ENCODE measurements around the gene PIM2. TPM values are rescaled to one million over a fixed set of nuclear protein-coding genes. Genes with fewer than 3 reads are reported as not detected.
A peak's percentile ranks its signal among the peaks of the same experiment; 100 is the strongest.

Gene PIM2
- total and polyA plus RNA-seq, 2 of the 13 experiments (the other 11 are each of a cell fraction or from before 2014, with no cell fraction given), result 14.4 to 15.8 TPM

DNA sequence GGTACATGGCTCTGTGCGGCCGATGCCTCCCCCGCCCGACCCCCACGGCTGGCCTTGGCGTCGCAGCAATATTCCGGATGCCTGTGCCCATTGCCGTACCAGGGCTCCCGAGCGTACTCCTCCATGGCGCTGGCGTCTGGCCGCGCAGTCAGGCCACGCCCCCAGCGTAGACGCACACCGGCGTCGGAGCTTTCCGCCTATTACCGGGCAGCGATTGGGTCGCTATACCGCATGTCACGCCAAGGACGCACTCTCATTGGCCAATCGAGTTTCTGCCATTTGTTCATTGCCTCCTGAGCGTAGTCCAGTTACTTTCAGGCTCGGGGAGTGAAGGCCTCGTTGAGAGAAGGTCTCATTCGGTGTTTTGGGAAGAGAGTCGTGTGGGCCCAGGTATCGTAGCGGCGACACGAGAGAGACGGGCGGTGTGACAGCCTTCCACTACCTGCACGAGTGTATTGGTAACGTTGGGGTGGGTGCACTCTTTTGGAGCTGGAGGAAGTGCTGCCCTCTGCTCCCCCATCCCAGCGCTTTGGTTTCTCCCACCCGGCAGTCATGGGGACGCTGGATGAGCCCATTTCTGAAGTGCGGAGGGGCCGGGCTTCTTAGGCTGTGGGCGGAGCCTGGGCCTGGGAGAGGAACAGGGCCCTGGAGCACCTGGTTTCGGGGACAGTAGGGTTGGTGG lies 21.1 kb downstream of the PIM2 start, which contains the start of the genes PQBP1 and TIMM17B (continued):
- TF ChIP-seq, protein P1, sequence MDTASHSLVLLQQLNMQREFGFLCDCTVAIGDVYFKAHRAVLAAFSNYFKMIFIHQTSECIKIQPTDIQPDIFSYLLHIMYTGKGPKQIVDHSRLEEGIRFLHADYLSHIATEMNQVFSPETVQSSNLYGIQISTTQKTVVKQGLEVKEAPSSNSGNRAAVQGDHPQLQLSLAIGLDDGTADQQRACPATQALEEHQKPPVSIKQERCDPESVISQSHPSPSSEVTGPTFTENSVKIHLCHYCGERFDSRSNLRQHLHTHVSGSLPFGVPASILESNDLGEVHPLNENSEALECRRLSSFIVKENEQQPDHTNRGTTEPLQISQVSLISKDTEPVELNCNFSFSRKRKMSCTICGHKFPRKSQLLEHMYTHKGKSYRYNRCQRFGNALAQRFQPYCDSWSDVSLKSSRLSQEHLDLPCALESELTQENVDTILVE (CRISPR knock-in tag; IDR thresholded peaks at IDR 0.05), result no peak; the same call in 1 of the 2 replicates
- TF ChIP-seq, protein P2, sequence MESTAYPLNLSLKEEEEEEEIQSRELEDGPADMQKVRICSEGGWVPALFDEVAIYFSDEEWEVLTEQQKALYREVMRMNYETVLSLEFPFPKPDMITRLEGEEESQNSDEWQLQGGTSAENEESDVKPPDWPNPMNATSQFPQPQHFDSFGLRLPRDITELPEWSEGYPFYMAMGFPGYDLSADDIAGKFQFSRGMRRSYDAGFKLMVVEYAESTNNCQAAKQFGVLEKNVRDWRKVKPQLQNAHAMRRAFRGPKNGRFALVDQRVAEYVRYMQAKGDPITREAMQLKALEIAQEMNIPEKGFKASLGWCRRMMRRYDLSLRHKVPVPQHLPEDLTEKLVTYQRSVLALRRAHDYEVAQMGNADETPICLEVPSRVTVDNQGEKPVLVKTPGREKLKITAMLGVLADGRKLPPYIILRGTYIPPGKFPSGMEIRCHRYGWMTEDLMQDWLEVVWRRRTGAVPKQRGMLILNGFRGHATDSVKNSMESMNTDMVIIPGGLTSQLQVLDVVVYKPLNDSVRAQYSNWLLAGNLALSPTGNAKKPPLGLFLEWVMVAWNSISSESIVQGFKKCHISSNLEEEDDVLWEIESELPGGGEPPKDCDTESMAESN (CRISPR knock-in tag; conservative IDR thresholded peaks at IDR 0.05), result no peak
- TF ChIP-seq SMYD3 (CRISPR knock-in tag; IDR thresholded peaks at IDR 0.05) (no peak), SRSF1 (optimal IDR thresholded peaks at IDR 0.05; ENCODE audit: low read depth, low read length) (no peak), ZNF615 (CRISPR knock-in tag; IDR thresholded peaks at IDR 0.05; ENCODE audit: borderline replicate concordance) (no peak), ZNF850 (CRISPR knock-in tag; conservative IDR thresholded peaks at IDR 0.05) (no peak), FOXK1 (CRISPR knock-in tag; IDR thresholded peaks at IDR 0.05; ENCODE audit: borderline replicate concordance, low read depth) (0 out of 2 replicates have a peak, but pooled peaks have one; percentile 27), ZKSCAN5 (CRISPR knock-in tag; IDR thresholded peaks at IDR 0.05) (no peak), HNRNPL (IDR thresholded peaks at IDR 0.05; ENCODE audit: low read depth, low read length) (no peak), ZNF558 (CRISPR knock-in tag; IDR thresholded peaks at IDR 0.05; ENCODE audit: borderline replicate concordance) (peak; percentile 59; the same call in 1 of the 2 replicates), ZNF441 (CRISPR knock-in tag; IDR thresholded peaks at IDR 0.05; ENCODE audit: borderline replicate concordance) (no peak), CBX1 (IDR thresholded peaks at IDR 0.05; ENCODE audit: low read depth) (no peak)
- TF ChIP-seq, protein P3, sequence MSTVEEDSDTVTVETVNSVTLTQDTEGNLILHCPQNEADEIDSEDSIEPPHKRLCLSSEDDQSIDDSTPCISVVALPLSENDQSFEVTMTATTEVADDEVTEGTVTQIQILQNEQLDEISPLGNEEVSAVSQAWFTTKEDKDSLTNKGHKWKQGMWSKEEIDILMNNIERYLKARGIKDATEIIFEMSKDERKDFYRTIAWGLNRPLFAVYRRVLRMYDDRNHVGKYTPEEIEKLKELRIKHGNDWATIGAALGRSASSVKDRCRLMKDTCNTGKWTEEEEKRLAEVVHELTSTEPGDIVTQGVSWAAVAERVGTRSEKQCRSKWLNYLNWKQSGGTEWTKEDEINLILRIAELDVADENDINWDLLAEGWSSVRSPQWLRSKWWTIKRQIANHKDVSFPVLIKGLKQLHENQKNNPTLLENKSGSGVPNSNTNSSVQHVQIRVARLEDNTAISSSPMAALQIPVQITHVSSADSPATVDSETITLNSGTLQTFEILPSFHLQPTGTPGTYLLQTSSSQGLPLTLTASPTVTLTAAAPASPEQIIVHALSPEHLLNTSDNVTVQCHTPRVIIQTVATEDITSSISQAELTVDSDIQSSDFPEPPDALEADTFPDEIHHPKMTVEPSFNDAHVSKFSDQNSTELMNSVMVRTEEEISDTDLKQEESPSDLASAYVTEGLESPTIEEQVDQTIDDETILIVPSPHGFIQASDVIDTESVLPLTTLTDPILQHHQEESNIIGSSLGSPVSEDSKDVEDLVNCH (CRISPR knock-in tag; IDR thresholded peaks at IDR 0.05), result no peak
- TF ChIP-seq, protein P4, sequence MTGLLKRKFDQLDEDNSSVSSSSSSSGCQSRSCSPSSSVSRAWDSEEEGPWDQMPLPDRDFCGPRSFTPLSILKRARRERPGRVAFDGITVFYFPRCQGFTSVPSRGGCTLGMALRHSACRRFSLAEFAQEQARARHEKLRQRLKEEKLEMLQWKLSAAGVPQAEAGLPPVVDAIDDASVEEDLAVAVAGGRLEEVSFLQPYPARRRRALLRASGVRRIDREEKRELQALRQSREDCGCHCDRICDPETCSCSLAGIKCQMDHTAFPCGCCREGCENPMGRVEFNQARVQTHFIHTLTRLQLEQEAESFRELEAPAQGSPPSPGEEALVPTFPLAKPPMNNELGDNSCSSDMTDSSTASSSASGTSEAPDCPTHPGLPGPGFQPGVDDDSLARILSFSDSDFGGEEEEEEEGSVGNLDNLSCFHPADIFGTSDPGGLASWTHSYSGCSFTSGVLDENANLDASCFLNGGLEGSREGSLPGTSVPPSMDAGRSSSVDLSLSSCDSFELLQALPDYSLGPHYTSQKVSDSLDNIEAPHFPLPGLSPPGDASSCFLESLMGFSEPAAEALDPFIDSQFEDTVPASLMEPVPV (CRISPR knock-in tag; IDR thresholded peaks at IDR 0.05), result 0 out of 2 replicates have a peak, but pooled peaks have one; percentile 8
- TF ChIP-seq, protein P5, sequence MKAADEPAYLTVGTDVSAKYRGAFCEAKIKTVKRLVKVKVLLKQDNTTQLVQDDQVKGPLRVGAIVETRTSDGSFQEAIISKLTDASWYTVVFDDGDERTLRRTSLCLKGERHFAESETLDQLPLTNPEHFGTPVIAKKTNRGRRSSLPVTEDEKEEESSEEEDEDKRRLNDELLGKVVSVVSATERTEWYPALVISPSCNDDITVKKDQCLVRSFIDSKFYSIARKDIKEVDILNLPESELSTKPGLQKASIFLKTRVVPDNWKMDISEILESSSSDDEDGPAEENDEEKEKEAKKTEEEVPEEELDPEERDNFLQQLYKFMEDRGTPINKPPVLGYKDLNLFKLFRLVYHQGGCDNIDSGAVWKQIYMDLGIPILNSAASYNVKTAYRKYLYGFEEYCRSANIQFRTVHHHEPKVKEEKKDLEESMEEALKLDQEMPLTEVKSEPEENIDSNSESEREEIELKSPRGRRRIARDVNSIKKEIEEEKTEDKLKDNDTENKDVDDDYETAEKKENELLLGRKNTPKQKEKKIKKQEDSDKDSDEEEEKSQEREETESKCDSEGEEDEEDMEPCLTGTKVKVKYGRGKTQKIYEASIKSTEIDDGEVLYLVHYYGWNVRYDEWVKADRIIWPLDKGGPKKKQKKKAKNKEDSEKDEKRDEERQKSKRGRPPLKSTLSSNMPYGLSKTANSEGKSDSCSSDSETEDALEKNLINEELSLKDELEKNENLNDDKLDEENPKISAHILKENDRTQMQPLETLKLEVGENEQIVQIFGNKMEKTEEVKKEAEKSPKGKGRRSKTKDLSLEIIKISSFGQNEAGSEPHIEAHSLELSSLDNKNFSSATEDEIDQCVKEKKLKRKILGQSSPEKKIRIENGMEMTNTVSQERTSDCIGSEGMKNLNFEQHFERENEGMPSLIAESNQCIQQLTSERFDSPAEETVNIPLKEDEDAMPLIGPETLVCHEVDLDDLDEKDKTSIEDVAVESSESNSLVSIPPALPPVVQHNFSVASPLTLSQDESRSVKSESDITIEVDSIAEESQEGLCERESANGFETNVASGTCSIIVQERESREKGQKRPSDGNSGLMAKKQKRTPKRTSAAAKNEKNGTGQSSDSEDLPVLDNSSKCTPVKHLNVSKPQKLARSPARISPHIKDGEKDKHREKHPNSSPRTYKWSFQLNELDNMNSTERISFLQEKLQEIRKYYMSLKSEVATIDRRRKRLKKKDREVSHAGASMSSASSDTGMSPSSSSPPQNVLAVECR (CRISPR knock-in tag; IDR thresholded peaks at IDR 0.05; ENCODE audit: borderline replicate concordance), result peak; percentile 61; the same call in 1 of the 2 replicates

Data from HepG2 (cell line).